Omental fat pad (tissue), 4 donors: ENCODE results near the gene ZBTB44. TPM values are rescaled to one million over a fixed set of nuclear protein-coding genes. Genes with fewer than 3 reads are reported as not detected.

ENCODE experiments used
- ATAC-seq: fragments of 150-250 bp; one replicate; pipeline ENCODE4 v1.9.1; 2016; ENCODE audit warnings: mild to moderate bottlenecking, moderate library complexity; ENCODE audit not compliant: low FRiP score
- DNase-seq: peaks from one replicate; pipeline ENCODE4 v3.0.0-alpha.2; 2019; ENCODE audit warnings: low spot score
- total RNA-seq, 4 donors: library from RNA; depleted of rRNA; stranded (reverse); fragments of >200 nt; gene quantifications; one replicate each; pipeline ENCODE4 v1.1.0, GENCODE V29; 2016
- TF ChIP-seq, protein P1 (sequence below), 3 donors: fragments of 450-650 bp; IDR thresholded peaks; one replicate each; pipeline ENCODE4 v1.5.1; 2016 to 2017; ENCODE audit warnings: antibody characterized with exemption in 3 of 3, mild to moderate bottlenecking in 3 of 3, moderate library complexity in 2 of 3

The ZBTB44 gene
- total RNA-seq, 4 donors from 2014 or later, result 37.0 to 81.0 (median 46.6) TPM

DNA sequence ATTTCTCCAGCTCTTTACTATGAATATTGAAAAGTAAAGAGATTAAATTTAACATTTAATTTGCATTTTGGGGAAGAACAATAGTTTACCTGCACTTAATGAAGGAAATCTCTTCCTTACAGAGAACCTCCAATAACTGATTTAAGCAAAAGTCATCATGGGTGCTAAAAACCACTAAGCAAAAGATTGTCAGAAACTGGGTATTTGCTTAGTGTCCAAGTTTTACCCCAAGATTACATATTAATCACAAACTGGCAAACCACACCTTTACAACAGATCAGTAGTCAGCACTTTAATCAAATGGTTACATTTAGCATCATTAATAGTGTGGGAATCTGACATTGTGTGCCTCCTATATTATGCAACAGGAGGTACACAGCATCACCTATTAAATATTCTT is 2.7 kb downstream of the ZBTB44 start:
- TF ChIP-seq, protein P1, sequence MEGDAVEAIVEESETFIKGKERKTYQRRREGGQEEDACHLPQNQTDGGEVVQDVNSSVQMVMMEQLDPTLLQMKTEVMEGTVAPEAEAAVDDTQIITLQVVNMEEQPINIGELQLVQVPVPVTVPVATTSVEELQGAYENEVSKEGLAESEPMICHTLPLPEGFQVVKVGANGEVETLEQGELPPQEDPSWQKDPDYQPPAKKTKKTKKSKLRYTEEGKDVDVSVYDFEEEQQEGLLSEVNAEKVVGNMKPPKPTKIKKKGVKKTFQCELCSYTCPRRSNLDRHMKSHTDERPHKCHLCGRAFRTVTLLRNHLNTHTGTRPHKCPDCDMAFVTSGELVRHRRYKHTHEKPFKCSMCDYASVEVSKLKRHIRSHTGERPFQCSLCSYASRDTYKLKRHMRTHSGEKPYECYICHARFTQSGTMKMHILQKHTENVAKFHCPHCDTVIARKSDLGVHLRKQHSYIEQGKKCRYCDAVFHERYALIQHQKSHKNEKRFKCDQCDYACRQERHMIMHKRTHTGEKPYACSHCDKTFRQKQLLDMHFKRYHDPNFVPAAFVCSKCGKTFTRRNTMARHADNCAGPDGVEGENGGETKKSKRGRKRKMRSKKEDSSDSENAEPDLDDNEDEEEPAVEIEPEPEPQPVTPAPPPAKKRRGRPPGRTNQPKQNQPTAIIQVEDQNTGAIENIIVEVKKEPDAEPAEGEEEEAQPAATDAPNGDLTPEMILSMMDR (IDR thresholded peaks at IDR 0.05), result no peak
- DNase-seq (no peak), ATAC-seq (no peak)

DNA sequence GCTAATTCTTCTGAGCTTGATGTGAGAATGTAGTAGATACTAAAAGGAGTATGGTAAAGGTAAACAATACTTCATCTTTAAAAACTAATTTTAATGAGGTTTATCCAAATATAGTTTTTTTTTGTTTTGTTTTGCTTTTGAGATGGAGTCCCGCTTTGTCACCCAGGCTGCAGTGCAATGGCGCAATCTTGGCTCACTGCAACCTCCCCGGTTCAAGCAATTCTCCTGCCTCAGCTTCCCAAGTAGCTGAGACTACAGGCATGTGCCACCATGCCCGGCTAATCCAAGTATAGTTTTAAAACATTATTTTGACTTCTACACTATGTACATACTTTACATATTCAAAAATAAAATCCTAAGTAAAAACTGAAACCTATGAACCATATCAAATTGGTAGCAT is 4.1 kb downstream of the ZBTB44 start:
- ATAC-seq (no peak), DNase-seq (no peak)
- TF ChIP-seq, protein P1 (IDR thresholded peaks at IDR 0.05), result no peak

DNA sequence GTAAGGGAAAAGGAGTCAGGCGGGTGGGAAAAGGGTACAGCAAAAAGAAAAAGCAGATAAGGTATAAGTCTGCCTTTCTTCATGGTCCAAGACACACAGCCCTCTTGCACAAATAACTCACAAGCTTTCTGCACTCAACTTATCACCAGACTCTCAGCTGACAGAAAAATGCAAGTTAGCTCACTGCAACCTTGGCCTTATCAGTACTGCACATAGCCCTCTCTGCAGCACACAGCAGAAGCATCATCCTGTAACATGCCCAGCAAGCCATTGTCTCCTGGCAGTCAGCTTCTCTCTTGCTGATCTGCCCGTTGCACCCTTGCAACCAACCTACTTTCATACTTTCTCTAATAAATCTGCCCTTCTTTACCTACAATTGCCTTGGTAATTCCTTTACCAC is 5.8 kb downstream of the ZBTB44 start:
- no peak for DNase-seq
- TF ChIP-seq, protein P1 (IDR thresholded peaks at IDR 0.05), result no peak
- ATAC-seq, result no peak

DNA sequence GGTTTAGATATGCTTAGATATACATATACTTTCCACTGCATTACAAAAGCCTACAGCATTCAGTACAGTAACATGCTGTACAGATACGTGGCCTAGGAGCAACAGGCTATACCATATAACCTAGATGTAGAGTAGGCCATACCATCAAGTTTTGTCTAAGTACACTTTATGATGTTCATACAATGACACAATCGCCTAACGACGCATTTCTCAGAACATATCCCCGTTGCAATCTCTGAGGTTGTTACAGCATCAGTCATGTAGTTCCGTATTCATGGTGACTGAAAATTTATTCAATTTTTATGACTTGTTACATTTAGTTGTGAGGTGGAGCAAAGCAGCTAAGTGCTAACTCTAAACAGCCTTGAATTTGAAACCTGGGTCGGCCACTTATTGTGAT is 6.7 kb downstream of the ZBTB44 start:
- ATAC-seq (no peak), DNase-seq (no peak)
- TF ChIP-seq, protein P1 (IDR thresholded peaks at IDR 0.05), result no peak

DNA sequence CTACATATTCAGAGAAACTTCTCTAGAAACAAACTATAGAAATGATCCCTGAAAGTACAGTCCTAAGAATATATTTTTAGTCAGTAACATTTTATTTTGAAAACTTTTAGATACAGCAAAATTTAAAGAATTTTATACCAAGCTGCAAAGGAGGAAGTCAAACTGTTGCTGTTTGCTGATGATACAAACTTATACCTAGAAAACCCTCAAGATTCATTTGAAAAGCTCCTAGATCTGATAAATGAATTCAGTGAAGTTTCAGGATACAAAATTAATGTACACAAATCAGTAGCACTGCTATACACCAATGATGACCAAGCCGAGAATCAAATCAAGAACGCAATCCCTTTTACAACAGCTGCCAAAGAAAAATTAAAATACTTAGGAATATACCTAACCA is 10.1 kb downstream of the ZBTB44 start:
- TF ChIP-seq, protein P1 (IDR thresholded peaks at IDR 0.05), result no peak
- no peak for ATAC-seq

DNA sequence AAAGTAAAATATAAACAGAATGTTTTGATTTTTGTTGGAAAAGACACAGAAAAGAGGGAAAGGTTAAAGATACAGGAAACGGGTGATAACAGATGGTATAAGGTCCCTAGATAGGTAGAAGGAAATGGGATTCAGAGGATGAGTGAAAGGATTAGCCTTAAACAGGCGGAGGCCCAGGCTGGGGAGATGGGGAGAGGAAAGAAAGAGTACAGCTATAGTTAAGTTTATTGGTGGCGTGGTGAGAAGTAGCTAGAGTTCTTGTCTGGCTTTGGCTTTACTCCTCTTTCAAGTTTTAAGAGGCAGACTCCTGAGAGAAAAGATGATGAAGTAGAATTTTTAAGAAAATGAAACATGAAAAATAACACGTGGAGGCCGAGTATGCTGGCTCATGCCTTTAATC is 13.7 kb downstream of the ZBTB44 start:
- TF ChIP-seq, protein P1 (IDR thresholded peaks at IDR 0.05), result no peak
- ATAC-seq (no peak), DNase-seq (no peak)

More for the DNA sequence above, 10.1 kb downstream of the ZBTB44 start:
- no peak for DNase-seq

DNA sequence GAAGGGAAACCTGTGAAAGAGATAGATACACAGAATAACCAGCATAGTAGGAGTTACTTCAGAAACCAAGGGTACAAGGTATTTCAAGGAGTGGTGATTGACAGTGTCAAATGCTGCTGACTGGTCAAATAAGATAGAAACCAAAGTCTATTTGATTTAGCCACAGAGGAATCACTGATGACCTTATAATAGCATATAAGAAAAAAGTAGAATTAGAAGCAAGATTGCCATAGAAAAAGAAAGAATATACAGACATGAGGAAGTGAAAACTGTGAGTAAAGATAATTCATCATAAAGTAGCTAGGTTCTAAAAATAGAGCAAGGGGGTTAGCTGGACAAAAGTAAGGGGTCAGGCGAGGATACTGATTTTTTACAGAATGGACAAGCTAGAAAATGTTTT is 14.2 kb downstream of the ZBTB44 start:
- DNase-seq (no peak), ATAC-seq (no peak)
- TF ChIP-seq, protein P1 (IDR thresholded peaks at IDR 0.05), result no peak
